A673 (cell line): ENCODE results near the gene ESPN.

ENCODE experiments used
- CTCF ChIP-seq: fragments of 300-800, 200-600 bp; sonication (generic); conservative IDR thresholded peaks from 2 replicates; pipeline ENCODE4 v1.5.1; 2017; ENCODE audit warnings: low read depth, mild to moderate bottlenecking, antibody characterized with exemption, low read length, moderate library complexity, mixed read lengths
- EZH2 ChIP-seq: fragments of 200-600 bp; sonication (generic); IDR thresholded peaks from 2 replicates; pipeline ENCODE4 v1.6.1; 2017; ENCODE audit warnings: borderline replicate concordance, low read depth, mild to moderate bottlenecking, mixed read lengths, antibody characterized with exemption, low read length; ENCODE audit not compliant: poor library complexity, severe bottlenecking

- TF ChIP-seq CTCF (no peak), EZH2 (no peak)
Observed at GRCh38 chr1:6426972-6427350, 2.4 kb downstream of the ESPN start.
